Thoracic aorta (tissue), 2 donors: ENCODE data around the gene ADAM10. TPM values are rescaled to one million over a fixed set of nuclear protein-coding genes. Genes with fewer than 3 reads are reported as not detected.

Experiments
- ATAC-seq: fragments of 150-250 bp; one replicate; pipeline ENCODE4 v1.8.0; 2017; ENCODE audit warnings: low read depth; ENCODE audit not compliant: insufficient number of reproducible peaks, low FRiP score
- DNase-seq: peaks from one replicate; pipeline ENCODE4 v3.0.0-alpha.2; 2020; ENCODE audit warnings: low spot score
- H3K27ac ChIP-seq, 2 donors: fragments of 200-600 bp; sonication (generic); 1 replicate in 1 of 2; 2 replicates in 1 of 2; pipeline ENCODE4 v1.5.1; 2016; ENCODE audit warnings: mild to moderate bottlenecking in 2 of 2, moderate library complexity in 2 of 2
- H3K27me3 ChIP-seq: fragments of 200-600 bp; sonication (generic); replicated peaks from 2 replicates; pipeline ENCODE4 v1.6.0; 2016; ENCODE audit warnings: mild to moderate bottlenecking; ENCODE audit not compliant: insufficient read depth
- H3K36me3 ChIP-seq: fragments of 200-600 bp; sonication (generic); one replicate; pipeline ENCODE4 v1.5.1; 2016
- H3K4me1 ChIP-seq, 2 donors: fragments of 200-600 bp; sonication (generic); 1 replicate in 1 of 2; 2 replicates in 1 of 2; pipeline versions ENCODE4 v1.5.1 to v1.6.0; 2016; ENCODE audit warnings: low read depth in 2 of 2, mild to moderate bottlenecking in 1 of 2; ENCODE audit not compliant: control insufficient read depth in 1 of 2
- H3K4me3 ChIP-seq: fragments of 200-600 bp; sonication (generic); 2 replicates; pipeline ENCODE4 v1.5.1; 2016; ENCODE audit warnings: mild to moderate bottlenecking
- H3K9me3 ChIP-seq: fragments of 200-600 bp; sonication (generic); 2 replicates; pipeline ENCODE4 v1.5.1; 2016
- total RNA-seq, 2 donors: library from RNA; depleted of rRNA; stranded (reverse); fragments of >200 nt; gene quantifications; one replicate each; pipeline versions ENCODE4 v1.1.0 to v1.2.3, GENCODE V29; 2016
- TF ChIP-seq, protein P1 (sequence below): fragments of 200-600 bp; sonication (generic); IDR thresholded peaks from one replicate; pipeline ENCODE4 v1.5.1; 2019; ENCODE audit warnings: antibody characterized with exemption

ADAM10 gene
- total RNA-seq, 2 donors from 2014 or later, result 41.2 to 63.1 TPM

DNA sequence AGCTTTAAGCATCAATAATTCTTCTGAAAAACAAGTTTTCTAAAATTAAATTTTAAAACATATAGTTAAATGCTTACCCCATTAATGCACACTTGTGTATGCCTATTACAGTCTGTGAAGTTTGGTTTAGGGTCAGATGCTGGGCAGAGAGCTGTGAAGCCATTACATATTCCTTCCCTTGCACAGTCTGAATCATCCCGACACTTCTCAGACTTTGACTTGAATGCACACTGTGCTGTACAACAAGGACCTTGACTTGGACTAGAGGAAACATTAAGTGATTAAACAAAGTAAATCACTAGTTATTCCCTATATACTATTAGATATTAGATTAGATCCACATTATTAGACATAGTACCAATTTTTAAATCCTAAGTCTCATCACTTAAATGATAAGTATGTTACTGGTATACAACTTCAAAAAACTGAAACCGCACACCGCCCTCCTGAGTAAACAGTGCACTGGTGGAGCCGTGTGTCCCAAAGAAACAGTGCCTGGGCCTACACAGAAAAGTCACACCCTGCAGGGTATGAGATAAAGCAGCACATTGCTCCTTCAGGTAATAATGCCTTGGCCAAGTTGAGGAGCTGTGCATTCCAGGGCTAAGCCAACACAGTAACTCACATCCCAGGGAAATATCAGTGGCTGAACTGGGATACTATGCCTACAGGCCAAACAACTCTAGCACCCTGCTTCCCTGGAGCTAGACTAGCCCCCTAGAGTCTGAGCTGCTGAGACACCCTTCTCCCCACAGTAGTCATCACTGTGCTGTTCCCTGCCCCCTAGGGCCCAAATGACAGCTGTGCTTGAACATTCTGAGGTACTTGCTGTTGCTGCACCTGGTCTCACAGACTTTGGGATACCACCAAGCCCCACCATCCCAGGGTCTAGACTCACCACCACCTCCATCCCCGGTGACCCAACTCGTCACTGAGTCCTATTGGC is 137.5 kb downstream of the ADAM10 start:
- H3K27ac ChIP-seq, result no peak overlapping the region
- ATAC-seq, result no peak
- TF ChIP-seq, protein P1, sequence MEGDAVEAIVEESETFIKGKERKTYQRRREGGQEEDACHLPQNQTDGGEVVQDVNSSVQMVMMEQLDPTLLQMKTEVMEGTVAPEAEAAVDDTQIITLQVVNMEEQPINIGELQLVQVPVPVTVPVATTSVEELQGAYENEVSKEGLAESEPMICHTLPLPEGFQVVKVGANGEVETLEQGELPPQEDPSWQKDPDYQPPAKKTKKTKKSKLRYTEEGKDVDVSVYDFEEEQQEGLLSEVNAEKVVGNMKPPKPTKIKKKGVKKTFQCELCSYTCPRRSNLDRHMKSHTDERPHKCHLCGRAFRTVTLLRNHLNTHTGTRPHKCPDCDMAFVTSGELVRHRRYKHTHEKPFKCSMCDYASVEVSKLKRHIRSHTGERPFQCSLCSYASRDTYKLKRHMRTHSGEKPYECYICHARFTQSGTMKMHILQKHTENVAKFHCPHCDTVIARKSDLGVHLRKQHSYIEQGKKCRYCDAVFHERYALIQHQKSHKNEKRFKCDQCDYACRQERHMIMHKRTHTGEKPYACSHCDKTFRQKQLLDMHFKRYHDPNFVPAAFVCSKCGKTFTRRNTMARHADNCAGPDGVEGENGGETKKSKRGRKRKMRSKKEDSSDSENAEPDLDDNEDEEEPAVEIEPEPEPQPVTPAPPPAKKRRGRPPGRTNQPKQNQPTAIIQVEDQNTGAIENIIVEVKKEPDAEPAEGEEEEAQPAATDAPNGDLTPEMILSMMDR, result no peak
- no peak for DNase-seq
- peaks cover 9% of the 10 kb centered on the region for H3K36me3 ChIP-seq
- no peaks in the 10 kb centered on the region for H3K4me1 ChIP-seq
- no peak overlapping the region for H3K4me3 ChIP-seq
- peaks cover 11% of the 10 kb centered on the region for H3K9me3 ChIP-seq
- no peaks in the 10 kb centered on the region for H3K27me3 ChIP-seq

DNA sequence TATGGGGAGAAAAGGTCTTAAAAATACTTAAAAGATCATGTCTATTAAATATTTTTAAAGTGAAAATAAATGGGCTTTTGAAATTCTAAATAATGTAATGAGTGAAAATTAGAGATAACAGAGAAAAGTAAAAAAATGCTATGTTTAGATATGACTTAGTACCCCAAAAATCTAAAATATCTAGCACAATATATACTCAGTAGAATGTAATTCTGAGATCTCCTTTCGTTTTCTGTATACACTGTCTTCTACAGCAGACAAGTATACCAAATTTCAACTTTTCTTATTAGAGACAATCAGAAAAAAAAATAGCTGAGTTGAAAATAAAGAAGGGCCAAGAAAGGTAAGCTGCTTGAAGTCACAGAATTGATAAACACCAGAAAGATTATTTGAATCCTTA is 140.8 kb downstream of the ADAM10 start:
- Histone ChIP-seq H3K27ac (no peak overlapping the region), H3K4me1 (no peaks in the 10 kb centered on the region), H3K36me3 (peaks cover 3% of the 10 kb centered on the region), H3K9me3 (no peaks in the 10 kb centered on the region), H3K4me3 (no peak overlapping the region), H3K27me3 (no peaks in the 10 kb centered on the region)
- no peak for DNase-seq
- ATAC-seq, result no peak
- TF ChIP-seq, protein P1, result no peak

DNA sequence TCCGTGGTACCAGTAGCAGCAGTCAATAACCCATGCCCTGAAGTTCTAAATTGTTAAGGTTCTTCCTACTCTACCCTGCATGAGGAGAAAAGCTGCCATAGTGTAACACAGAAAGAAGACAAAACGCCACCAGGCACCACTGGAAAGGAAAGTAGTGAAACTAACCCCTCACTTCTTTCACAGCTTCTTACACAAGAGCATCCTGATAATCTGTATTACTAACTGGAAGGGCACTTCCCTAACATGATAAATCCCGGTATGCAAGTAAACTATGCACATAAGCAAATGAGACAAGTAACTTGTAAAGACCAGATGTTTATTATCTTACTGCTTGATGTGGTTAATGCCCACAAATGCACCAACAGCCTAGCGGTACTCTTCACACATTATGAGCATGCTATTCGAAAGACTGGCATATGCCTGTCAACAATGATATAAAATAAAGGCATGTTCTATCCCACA is 141.3 kb downstream of the ADAM10 start:
- ATAC-seq (no peak), DNase-seq (no peak)
- TF ChIP-seq, protein P1, result no peak
- Histone ChIP-seq H3K27ac (no peak overlapping the region), H3K27me3 (no peaks in the 10 kb centered on the region), H3K9me3 (no peaks in the 10 kb centered on the region), H3K4me1 (no peaks in the 10 kb centered on the region), H3K4me3 (no peak overlapping the region), H3K36me3 (peaks cover 6% of the 10 kb centered on the region)

DNA sequence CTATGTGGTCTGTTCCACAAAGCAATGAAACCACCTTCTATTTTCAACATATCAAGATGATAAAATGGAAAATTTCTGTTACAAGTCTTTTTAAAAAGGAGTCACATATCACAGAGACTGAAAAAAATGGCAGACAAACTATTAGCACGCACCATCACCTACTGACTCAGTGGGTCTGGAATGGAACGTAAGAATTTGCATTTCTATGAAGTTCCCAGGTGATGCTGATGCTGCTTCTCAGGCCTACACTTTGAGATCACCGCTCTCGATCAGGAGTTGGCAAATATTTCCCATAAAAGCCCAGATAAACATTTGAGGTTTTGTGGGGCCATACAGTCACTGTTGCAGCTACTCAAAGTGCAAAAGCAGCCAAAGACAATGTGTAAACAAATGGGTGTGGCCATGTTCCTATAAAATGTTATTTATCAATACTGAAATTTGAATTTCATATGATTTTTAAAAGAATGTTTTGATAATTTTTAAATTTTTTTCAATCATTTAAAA is 142.9 kb downstream of the ADAM10 start:
- ATAC-seq (no peak), DNase-seq (no peak)
- TF ChIP-seq, protein P1, result no peak
- Histone ChIP-seq H3K27ac (no peak overlapping the region), H3K9me3 (no peaks in the 10 kb centered on the region), H3K4me1 (no peaks in the 10 kb centered on the region), H3K27me3 (no peaks in the 10 kb centered on the region), H3K4me3 (no peak overlapping the region), H3K36me3 (peaks cover 7% of the 10 kb centered on the region)

DNA sequence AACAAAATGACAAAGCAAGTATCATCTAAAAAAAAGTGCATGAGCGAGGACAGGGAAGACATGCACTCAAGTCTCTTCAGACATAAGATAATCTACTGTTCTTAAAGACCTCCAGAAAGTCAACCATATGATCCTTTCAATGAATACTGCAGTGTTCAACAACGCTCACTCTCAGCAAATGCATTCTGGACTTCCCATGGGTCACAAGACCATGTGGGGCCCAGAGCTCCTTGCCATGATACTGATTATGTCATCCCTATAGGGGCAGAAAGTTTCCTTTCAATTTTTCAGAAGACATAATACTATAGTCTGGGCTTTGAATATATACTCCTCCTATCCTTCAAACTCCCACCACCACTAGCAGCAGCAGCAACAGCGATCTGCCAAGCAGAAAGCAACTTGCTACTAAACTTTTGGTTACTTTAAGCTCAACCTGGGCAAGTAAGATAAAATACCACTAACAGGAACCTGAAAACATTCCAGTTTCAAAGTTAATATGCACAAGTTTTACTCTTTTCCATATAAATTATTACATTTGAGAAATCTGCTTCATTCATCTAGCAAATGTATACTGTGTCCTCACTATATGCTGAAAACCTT is 143.5 kb downstream of the ADAM10 start:
- Histone ChIP-seq H3K4me1 (no peaks in the 10 kb centered on the region), H3K27me3 (no peaks in the 10 kb centered on the region), H3K36me3 (peaks cover 7% of the 10 kb centered on the region), H3K4me3 (no peak overlapping the region), H3K9me3 (no peaks in the 10 kb centered on the region), H3K27ac (no peak overlapping the region)
- ATAC-seq (no peak), DNase-seq (no peak)
- TF ChIP-seq, protein P1, result no peak
